IMR-90 (cell line): ENCODE data around the gene CPA5. TPM values are rescaled to one million over a fixed set of nuclear protein-coding genes. Genes with fewer than 3 reads are reported as not detected.

Experiments
- ATAC-seq: fragments of 200-7000 bp; cut with Tn5 transposase; 2 replicates; pipeline ENCODE4 v1.9.1; 2020; ENCODE audit warnings: low read depth, mild to moderate bottlenecking, moderate library complexity
- BruUV-seq: library from RNA; stranded (reverse); fragments of 400-500 nt; replicated peaks from 2 replicates; lab custom pipeline; 2021; lab: Mats Ljungman, UMichigan
- CTCF ChIA-PET: fragments of 300-600 bp; formaldehyde crosslinking; extraction: SDS; loops from one replicate; lab custom pipeline; 2021; ENCODE audit warnings: antibody characterized with exemption; lab: Yijun Ruan, JAX
- POLR2A ChIA-PET: fragments of 300-600 bp; sonication (Branson Sonifier 250); formaldehyde crosslinking; loops from one replicate; lab custom pipeline; 2022; ENCODE audit warnings: antibody characterized with exemption; ENCODE audit not compliant: unreplicated experiment; lab: Charles Lee
- DNase-seq: peaks from one replicate; pipeline ENCODE4 v3.0.0; 2013
- H2AFZ ChIP-seq: replicated peaks from 2 replicates; pipeline ENCODE3; 2013; ENCODE audit warnings: low read length, mild to moderate bottlenecking; ENCODE audit not compliant: poor library complexity
- H2AK5ac ChIP-seq: 2 replicates; pipeline ENCODE4 v1.6.1; 2013; ENCODE audit warnings: low read depth, low read length, inconsistent platforms
- H2AK9ac ChIP-seq: replicated peaks from 2 replicates; pipeline ENCODE3; 2013; ENCODE audit warnings: mild to moderate bottlenecking, low read depth, low read length, moderate library complexity; ENCODE audit not compliant: poor library complexity
- H2BK120ac ChIP-seq: 2 replicates; pipeline ENCODE4 v1.6.1; 2013; ENCODE audit warnings: low read depth, low read length, inconsistent platforms
- H2BK15ac ChIP-seq: 3 replicates; pipeline ENCODE4 v1.6.1; 2013; ENCODE audit warnings: low read depth, low read length, inconsistent platforms
- H2BK20ac ChIP-seq: 2 replicates; pipeline ENCODE4 v1.6.1; 2013; ENCODE audit warnings: low read depth, mild to moderate bottlenecking, inconsistent platforms, low read length, moderate library complexity
- H2BK5ac ChIP-seq: 2 replicates; pipeline ENCODE4 v1.6.1; 2013; ENCODE audit warnings: mild to moderate bottlenecking, low read depth, low read length, inconsistent platforms; ENCODE audit not compliant: poor library complexity, severe bottlenecking
- H3K14ac ChIP-seq: replicated peaks from 2 replicates; pipeline ENCODE4 v1.6.1; 2013; ENCODE audit warnings: low read depth, low read length, inconsistent platforms
- H3K18ac ChIP-seq: 2 replicates; pipeline ENCODE4 v1.6.1; 2013; ENCODE audit warnings: low read depth, low read length, control low read depth
- H3K23ac ChIP-seq: 2 replicates; pipeline ENCODE4 v1.6.1; 2013; ENCODE audit warnings: low read depth, low read length, inconsistent platforms
- H3K27ac ChIP-seq: 2 replicates; pipeline ENCODE4 v1.5.1; 2013; ENCODE audit warnings: mild to moderate bottlenecking, control low read depth, low read length; ENCODE audit not compliant: insufficient read depth
- H3K27me3 ChIP-seq: 2 replicates; pipeline ENCODE4 v1.6.1; 2013; ENCODE audit warnings: low read length; ENCODE audit not compliant: control insufficient read depth, insufficient read depth
- H3K36me3 ChIP-seq: 2 replicates; pipeline ENCODE4 v1.6.1; 2013; ENCODE audit warnings: low read length, mixed read lengths; ENCODE audit not compliant: control insufficient read depth, insufficient read depth
- H3K4ac ChIP-seq: 2 replicates; pipeline ENCODE4 v1.6.1; 2013; ENCODE audit warnings: low read depth, low read length, inconsistent platforms
- H3K4me1 ChIP-seq: 2 replicates; pipeline ENCODE4 v1.6.1; 2013; ENCODE audit warnings: low read length, mixed read lengths; ENCODE audit not compliant: control insufficient read depth, insufficient read depth
- H3K4me2 ChIP-seq: 2 replicates; pipeline ENCODE4 v1.6.1; 2013; ENCODE audit warnings: low read depth, mild to moderate bottlenecking, control low read depth, low read length, moderate library complexity
- H3K4me3 ChIP-seq: 2 replicates; pipeline ENCODE4 v1.5.1; 2013; ENCODE audit warnings: low read depth, mild to moderate bottlenecking, control low read depth, low read length, moderate library complexity; ENCODE audit not compliant: insufficient read depth
- H3K56ac ChIP-seq: 2 replicates; pipeline ENCODE4 v1.6.1; 2013; ENCODE audit warnings: low read length, inconsistent platforms; ENCODE audit not compliant: insufficient read depth; ENCODE audit errors: extremely low read depth
- H3K79me1 ChIP-seq, 2 experiments: 2 replicates each; pipeline ENCODE4 v1.6.1; 2013; ENCODE audit warnings: low read length in 2 of 2, inconsistent platforms in 1 of 2, low read depth in 1 of 2
- H3K9ac ChIP-seq: 2 replicates; pipeline ENCODE4 v1.6.1; 2013; ENCODE audit warnings: low read depth, low read length, control low read depth
- H3K9me1 ChIP-seq: 2 replicates; pipeline ENCODE4 v1.6.1; 2013; ENCODE audit warnings: low read length, inconsistent platforms; ENCODE audit not compliant: insufficient read depth
- H3K9me3 ChIP-seq: 2 replicates; pipeline ENCODE4 v1.6.1; 2013; ENCODE audit warnings: low read length; ENCODE audit not compliant: control insufficient read depth, insufficient read depth
- H4K20me1 ChIP-seq: 2 replicates; pipeline ENCODE4 v1.6.1; 2013; ENCODE audit warnings: low read length, inconsistent platforms; ENCODE audit not compliant: insufficient read depth
- H4K5ac ChIP-seq: 2 replicates; pipeline ENCODE4 v1.6.1; 2013; ENCODE audit warnings: mild to moderate bottlenecking, low read depth, low read length, control low read depth
- H4K8ac ChIP-seq, 2 experiments: 2 replicates each; pipeline ENCODE4 v1.6.1; 2013; ENCODE audit warnings: low read depth in 2 of 2, low read length in 2 of 2, control low read depth in 1 of 2, inconsistent platforms in 1 of 2
- H4K91ac ChIP-seq: 2 replicates; pipeline ENCODE4 v1.6.1; 2013; ENCODE audit warnings: low read depth, low read length, inconsistent platforms; ENCODE audit not compliant: insufficient read depth
- BHLHE40 ChIP-seq: fragments of 150-350 bp; IDR thresholded peaks from 2 replicates; pipeline ENCODE4 v1.6.1; 2016; ENCODE audit warnings: mild to moderate bottlenecking, low read depth, low read length
- CEBPB ChIP-seq: IDR thresholded peaks from 2 replicates; pipeline ENCODE4 v1.6.1; 2012; ENCODE audit warnings: low read depth, low read length, improper control_type of control experiment
- CHD1 ChIP-seq: IDR thresholded peaks from 2 replicates; pipeline ENCODE4 v1.6.1; 2012; ENCODE audit warnings: low read depth, low read length, improper control_type of control experiment
- CTCF ChIP-seq: conservative IDR thresholded peaks from 2 replicates; pipeline ENCODE4 v1.5.1; 2012; ENCODE audit warnings: mild to moderate bottlenecking, low read depth, low read length, improper control_type of control experiment
- FOS ChIP-seq: fragments of 150-350 bp; IDR thresholded peaks from 2 replicates; pipeline ENCODE4 v1.6.1; 2016; ENCODE audit warnings: low read depth, low read length
- MAFK ChIP-seq: IDR thresholded peaks from 2 replicates; pipeline ENCODE4 v1.6.1; 2012; ENCODE audit warnings: low read depth, low read length, improper control_type of control experiment
- MAZ ChIP-seq: IDR thresholded peaks from 2 replicates; pipeline ENCODE4 v1.6.1; 2012; ENCODE audit warnings: low read depth, mild to moderate bottlenecking, low read length, improper control_type of control experiment, moderate library complexity, borderline replicate concordance
- MXI1 ChIP-seq: IDR thresholded peaks from 2 replicates; pipeline ENCODE4 v1.6.1; 2012; ENCODE audit warnings: low read depth, mild to moderate bottlenecking, low read length, moderate library complexity, borderline replicate concordance
- NFE2L2 ChIP-seq: fragments of 150-350 bp; IDR thresholded peaks from 2 replicates; pipeline ENCODE4 v1.6.1; 2016; ENCODE audit warnings: low read depth, mild to moderate bottlenecking, low read length
- POLR2A ChIP-seq: IDR thresholded peaks from 2 replicates; pipeline ENCODE4 v1.6.1; 2012; ENCODE audit warnings: mild to moderate bottlenecking, low read depth, low read length
- RAD21 ChIP-seq: IDR thresholded peaks from 2 replicates; pipeline ENCODE4 v1.6.1; 2012; ENCODE audit warnings: low read length, improper control_type of control experiment
- RCOR1 ChIP-seq: IDR thresholded peaks from 2 replicates; pipeline ENCODE4 v1.6.1; 2012; ENCODE audit warnings: mild to moderate bottlenecking, low read length, improper control_type of control experiment; ENCODE audit not compliant: insufficient replicate concordance
- RFX5 ChIP-seq: IDR thresholded peaks from 2 replicates; pipeline ENCODE4 v1.8.0; 2012; ENCODE audit warnings: low read depth, mild to moderate bottlenecking, low read length, moderate library complexity
- SMC3 ChIP-seq: fragments of 150-350 bp; IDR thresholded peaks from 2 replicates; pipeline ENCODE4 v1.6.1; 2016; ENCODE audit warnings: low read depth, mild to moderate bottlenecking, antibody characterized with exemption, low read length, moderate library complexity
- USF2 ChIP-seq: fragments of 150-350 bp; IDR thresholded peaks from 2 replicates; pipeline ENCODE4 v1.6.1; 2017; ENCODE audit warnings: mild to moderate bottlenecking, antibody characterized with exemption, low read length, low read depth
- WGBS, 2 experiments: methylation state at CpG; one replicate each; pipeline versions ENCODE4 v1.1.5 to v1.1.7; 2013; ENCODE audit warnings: missing lambda C conversion rate in 2 of 2; ENCODE audit not compliant: insufficient read length in 1 of 2; ENCODE audit errors: extremely low coverage in 2 of 2; 5-methylcytosine and 5-hydroxymethylcytosine counted together
- dilution Hi-C: fragments of 300-500 bp; cut with HindIII; formaldehyde crosslinking; loops from one replicate; pipeline ENCODE4 v1.14.3; 2018; ENCODE audit warnings: low sequenced_read_pairs; ENCODE audit not compliant: unreplicated experiment
- in situ Hi-C: fragments of 300-500 bp; cut with MboI; formaldehyde crosslinking; loops from 3 replicates; pipeline ENCODE4 v1.14.3; 2019; ENCODE audit warnings: low sequenced_read_pairs, inconsistent platforms, mixed read lengths
- intact Hi-C: fragments of 100-400 bp; cut with micrococcal nuclease; formaldehyde crosslinking; loops from 2 replicates; pipeline ENCODE4 v1.10.0; 2022
- polyA plus RNA-seq, 3 experiments: library from polyadenylated mRNA; depleted of rRNA; stranded (reverse); fragments of >200 nt; gene quantifications; 2 replicates each; pipeline ENCODE4 v1.2.3, GENCODE V29; 2012; ENCODE audit warnings: low replicate concordance in 1 of 3
- total RNA-seq: library from RNA; depleted of rRNA; stranded (reverse); fragments of >200 nt; gene quantifications from 2 replicates; pipeline ENCODE4 v1.2.3, GENCODE V29; 2012
- TF ChIP-seq, protein P1 (sequence below): fragments of 150-350 bp; IDR thresholded peaks from 2 replicates; pipeline ENCODE4 v1.6.1; 2016; ENCODE audit warnings: low read depth, mild to moderate bottlenecking, low read length, moderate library complexity, borderline replicate concordance

The CPA5 gene
- total and polyA plus RNA-seq, 2 of the 4 experiments (the other 2 are of a cell fraction): under 0.01 to 0.86 TPM

- WGBS, 2 experiments: no CpG with 5 or more reads among the region's 1 CpG
- H3K9me1 ChIP-seq: peaks cover 11% of the 10 kb centered on the region
- H3K9me3 ChIP-seq: no peaks in the 10 kb centered on the region
- peak overlapping the region; percentile 89 for H2BK120ac ChIP-seq
- no peak for TF ChIP-seq CHD1
- no peak for TF ChIP-seq CTCF
- no peak for TF ChIP-seq SMC3
- TF ChIP-seq MXI1: no peak
- no peak for TF ChIP-seq MAFK
- TF ChIP-seq BHLHE40: no peak
- no peak for TF ChIP-seq CEBPB
- no peak for TF ChIP-seq MAZ
- no peak for TF ChIP-seq RCOR1
- TF ChIP-seq RAD21: no peak
- TF ChIP-seq RFX5: no peak
- no peak for TF ChIP-seq POLR2A
- TF ChIP-seq FOS: no peak
- no peak for TF ChIP-seq USF2
- TF ChIP-seq, protein P1, sequence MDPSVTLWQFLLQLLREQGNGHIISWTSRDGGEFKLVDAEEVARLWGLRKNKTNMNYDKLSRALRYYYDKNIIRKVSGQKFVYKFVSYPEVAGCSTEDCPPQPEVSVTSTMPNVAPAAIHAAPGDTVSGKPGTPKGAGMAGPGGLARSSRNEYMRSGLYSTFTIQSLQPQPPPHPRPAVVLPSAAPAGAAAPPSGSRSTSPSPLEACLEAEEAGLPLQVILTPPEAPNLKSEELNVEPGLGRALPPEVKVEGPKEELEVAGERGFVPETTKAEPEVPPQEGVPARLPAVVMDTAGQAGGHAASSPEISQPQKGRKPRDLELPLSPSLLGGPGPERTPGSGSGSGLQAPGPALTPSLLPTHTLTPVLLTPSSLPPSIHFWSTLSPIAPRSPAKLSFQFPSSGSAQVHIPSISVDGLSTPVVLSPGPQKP: no peak
- no peak for TF ChIP-seq NFE2L2
- CTCF ChIA-PET: no interaction called here
- H2BK5ac ChIP-seq: peak overlapping the region; percentile 73
- no peak overlapping the region for H2AFZ ChIP-seq
- no peaks in the 10 kb centered on the region for H3K79me1 ChIP-seq
- no peak overlapping the region for H3K4me2 ChIP-seq
- no peaks in the 10 kb centered on the region for H4K20me1 ChIP-seq
- H4K8ac ChIP-seq: peak overlapping the region; percentile 54 to 86; a peak in 2 of 4 replicates
- no peaks in the 10 kb centered on the region for H3K27me3 ChIP-seq
- H3K4me1 ChIP-seq: peaks cover 11% of the 10 kb centered on the region
- H2AK9ac ChIP-seq: no peak overlapping the region
- H3K14ac ChIP-seq: no peak overlapping the region
- dilution Hi-C loops (no loop called here), in situ Hi-C loops (no loop called here), intact Hi-C loops (no loop called here)
- H3K23ac ChIP-seq: no peak overlapping the region
- peak overlapping the region; percentile 71; the same call in 1 of the 3 replicates for H2BK15ac ChIP-seq
- H3K27ac ChIP-seq: peak overlapping the region; percentile 98; the same call in 1 of the 2 replicates
- H3K56ac ChIP-seq: no peak overlapping the region
- H3K36me3 ChIP-seq: peaks cover 11% of the 10 kb centered on the region
- no peak overlapping the region for H2BK20ac ChIP-seq
- no peak overlapping the region for H3K4ac ChIP-seq
- no peak overlapping the region for H4K5ac ChIP-seq
- no peak for DNase-seq
- POLR2A ChIA-PET: no interaction called here
- H2AK5ac ChIP-seq: no peak overlapping the region
- H3K18ac ChIP-seq: no peak overlapping the region
- H3K4me3 ChIP-seq: no peak overlapping the region
- H3K9ac ChIP-seq: no peak overlapping the region
- no peak for ATAC-seq
- BruUV-seq: no TSS peak
- H4K91ac ChIP-seq: peak overlapping the region; percentile 93; the same call in 1 of the 2 replicates
Measured at GRCh38 chr7:130401101-130401500, 56.5 kb downstream of the CPA5 start.
